IPS DF 6.9 (cell line): ENCODE results near the gene CD209.

Experiments
- DNase-seq: peaks from one replicate; pipeline ENCODE4 v3.0.0-alpha.2; 2013; ENCODE audit warnings: low read depth, low spot score
- H3K27ac ChIP-seq: one replicate; pipeline ENCODE4 v1.5.1; 2013; ENCODE audit warnings: low read length, control low read depth
- H3K27me3 ChIP-seq: 2 replicates; pipeline ENCODE4 v1.6.1; 2013; ENCODE audit warnings: mild to moderate bottlenecking, low read length; ENCODE audit not compliant: control insufficient read depth, insufficient read depth
- H3K36me3 ChIP-seq: 2 replicates; pipeline ENCODE4 v1.6.1; 2013; ENCODE audit warnings: low read length; ENCODE audit not compliant: control insufficient read depth, insufficient read depth
- H3K4me1 ChIP-seq: 2 replicates; pipeline ENCODE4 v1.6.1; 2013; ENCODE audit warnings: low read length; ENCODE audit not compliant: control insufficient read depth, insufficient read depth
- H3K4me3 ChIP-seq: 2 replicates; pipeline ENCODE4 v1.5.1; 2013; ENCODE audit warnings: mild to moderate bottlenecking, low read length
- H3K9me3 ChIP-seq: 2 replicates; pipeline ENCODE4 v1.6.1; 2013; ENCODE audit warnings: low read length, inconsistent platforms; ENCODE audit not compliant: control insufficient read depth, insufficient read depth
- WGBS: extraction: QIAGEN DNeasy Blood & Tissue Kit; methylation state at CpG from one replicate; pipeline ENCODE4 v1.1.7; 2013; ENCODE audit warnings: mixed read lengths, missing lambda C conversion rate; ENCODE audit not compliant: insufficient read length, insufficient coverage; 5-methylcytosine and 5-hydroxymethylcytosine counted together

Gene CD209

DNA sequence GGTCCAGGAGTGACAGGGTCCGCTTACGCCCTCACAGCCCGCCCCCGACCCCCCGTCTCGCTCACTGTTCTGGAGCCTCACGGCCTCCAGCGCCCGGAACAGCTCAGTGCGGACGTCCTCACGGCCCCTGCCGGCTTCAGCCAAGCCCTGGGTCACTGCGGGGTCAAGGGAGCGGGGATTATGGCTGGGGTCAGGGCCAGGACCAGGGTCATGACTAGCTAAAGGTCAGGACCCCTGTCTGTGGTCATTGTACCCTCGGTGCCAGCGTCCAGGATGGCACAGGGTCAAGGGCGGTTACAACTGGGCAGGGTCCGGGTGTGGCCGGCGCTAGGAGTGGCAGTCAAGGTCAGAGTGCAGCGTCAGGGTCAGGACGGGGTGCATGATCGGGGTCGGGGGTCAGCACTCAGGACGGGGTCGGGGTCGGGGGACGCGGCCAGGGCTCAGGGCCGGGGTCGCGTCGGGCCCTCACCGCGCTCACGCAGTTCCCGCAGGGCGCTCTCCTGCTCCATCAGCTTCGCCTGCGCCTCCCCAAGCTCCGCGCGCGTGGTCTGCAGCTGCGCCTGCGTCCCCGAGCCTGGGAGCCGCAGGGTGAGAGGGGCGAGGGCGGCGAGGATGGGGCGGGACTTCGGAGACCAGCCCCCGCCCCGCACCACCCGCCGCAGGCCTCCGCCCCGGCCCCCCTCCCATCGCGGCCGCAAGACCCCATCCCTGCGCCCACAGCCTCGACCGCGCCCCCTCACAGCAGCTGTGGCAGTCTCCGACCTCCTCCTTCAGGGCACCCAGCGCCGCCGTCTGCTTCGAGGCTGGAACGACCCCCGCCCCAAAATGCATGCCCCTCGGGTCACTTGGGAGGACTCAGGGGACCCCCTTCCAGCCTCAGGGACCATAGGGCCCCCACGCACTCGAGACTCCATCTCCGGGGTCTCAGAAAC is 16.8 kb downstream of the CD209 start:
- H3K4me3 ChIP-seq, result peak overlapping the region; percentile 14; the same call in 1 of the 2 replicates

DNA sequence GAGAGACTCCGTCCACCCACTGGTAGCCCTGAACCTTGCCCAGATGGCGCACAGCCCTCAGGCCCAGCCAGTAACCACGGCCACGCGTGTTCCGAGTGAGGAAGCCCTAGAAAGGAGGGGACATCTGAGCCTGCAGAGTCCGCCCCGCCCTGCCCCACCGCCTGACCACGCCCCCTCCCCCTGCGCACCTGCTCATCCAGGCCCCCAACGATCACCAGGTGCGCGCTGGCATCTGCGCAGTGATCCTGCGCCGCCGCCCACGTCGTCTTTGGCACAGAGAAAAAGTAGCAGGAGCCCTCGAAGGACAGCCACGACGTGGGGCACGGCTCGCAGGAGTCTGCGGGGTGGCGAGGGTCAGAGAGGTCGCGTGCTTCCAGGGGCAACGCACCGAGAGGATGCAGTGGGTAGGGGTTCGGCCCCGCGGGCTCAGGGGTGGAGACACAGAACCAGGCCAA is 17.5 kb downstream of the CD209 start:
- no peak for DNase-seq
- Histone ChIP-seq H3K4me3 (peak overlapping the region; percentile 14; the same call in 1 of the 2 replicates), H3K9me3 (no peaks in the 10 kb centered on the region), H3K27me3 (peaks cover 4% of the 10 kb centered on the region; the same call in 1 of the 2 replicates), H3K36me3 (no peaks in the 10 kb centered on the region), H3K27ac (no peak overlapping the region), H3K4me1 (peaks cover 1% of the 10 kb centered on the region; the same call in 1 of the 2 replicates)
- no CpG with 5 or more reads among the region's 34 CpGs for WGBS

More for the DNA sequence above, 16.8 kb downstream of the CD209 start:
- Histone ChIP-seq H3K27ac (no peak overlapping the region), H3K27me3 (peaks cover 4% of the 10 kb centered on the region; the same call in 1 of the 2 replicates), H3K9me3 (no peaks in the 10 kb centered on the region), H3K36me3 (no peaks in the 10 kb centered on the region), H3K4me1 (peaks cover 1% of the 10 kb centered on the region; the same call in 1 of the 2 replicates)
- WGBS, result no CpG with 5 or more reads among the region's 78 CpGs
- no peak for DNase-seq

- peaks cover 4% of the 10 kb centered on the region; the same call in 1 of the 2 replicates for H3K27me3 ChIP-seq
- H3K27ac ChIP-seq, result no peak overlapping the region
- H3K4me3 ChIP-seq, result no peak overlapping the region
- H3K9me3 ChIP-seq, result no peaks in the 10 kb centered on the region
- no peak for DNase-seq
- peaks cover 1% of the 10 kb centered on the region; the same call in 1 of the 2 replicates for H3K4me1 ChIP-seq
- no peaks in the 10 kb centered on the region for H3K36me3 ChIP-seq
- WGBS, result no CpG with 5 or more reads among the region's 16 CpGs
Observed at GRCh38 chr19:7729211-7729610, 18.1 kb downstream of the CD209 start.

DNA sequence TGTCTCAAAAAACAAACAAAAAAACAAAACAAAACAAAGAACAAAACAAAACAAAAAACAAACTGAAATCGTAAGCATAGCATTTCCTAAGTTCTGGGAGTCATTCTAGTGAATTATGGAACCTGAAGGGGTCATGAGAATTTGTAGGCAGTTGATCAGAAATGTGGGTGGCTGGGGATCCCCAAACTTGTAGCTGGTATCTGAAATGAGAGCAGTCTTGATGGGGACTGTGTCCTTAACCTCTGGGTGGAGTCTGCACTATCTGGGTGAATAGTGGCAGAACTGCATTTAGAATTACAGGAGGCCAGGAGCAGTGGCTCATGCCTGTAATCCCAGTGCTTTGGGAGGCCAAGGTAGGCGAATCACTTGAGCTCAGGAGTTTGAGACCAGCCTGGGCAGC is 21.5 kb downstream of the CD209 start:
- Histone ChIP-seq H3K9me3 (no peaks in the 10 kb centered on the region), H3K27me3 (peaks cover 4% of the 10 kb centered on the region; the same call in 1 of the 2 replicates), H3K4me1 (peaks cover 1% of the 10 kb centered on the region; the same call in 1 of the 2 replicates), H3K36me3 (no peaks in the 10 kb centered on the region), H3K4me3 (no peak overlapping the region), H3K27ac (no peak overlapping the region)
- WGBS, result no CpG with 5 or more reads among the region's 2 CpGs
- no peak for DNase-seq

- Histone ChIP-seq H3K27me3 (no peaks in the 10 kb centered on the region), H3K36me3 (no peaks in the 10 kb centered on the region), H3K4me3 (no peak overlapping the region), H3K4me1 (no peaks in the 10 kb centered on the region), H3K9me3 (no peaks in the 10 kb centered on the region), H3K27ac (no peak overlapping the region)
- WGBS, result no CpG with 5 or more reads among the region's 5 CpGs
- DNase-seq, result no peak
Observed at GRCh38 chr19:7722231-7722651, 25.1 kb downstream of the CD209 start.

DNA sequence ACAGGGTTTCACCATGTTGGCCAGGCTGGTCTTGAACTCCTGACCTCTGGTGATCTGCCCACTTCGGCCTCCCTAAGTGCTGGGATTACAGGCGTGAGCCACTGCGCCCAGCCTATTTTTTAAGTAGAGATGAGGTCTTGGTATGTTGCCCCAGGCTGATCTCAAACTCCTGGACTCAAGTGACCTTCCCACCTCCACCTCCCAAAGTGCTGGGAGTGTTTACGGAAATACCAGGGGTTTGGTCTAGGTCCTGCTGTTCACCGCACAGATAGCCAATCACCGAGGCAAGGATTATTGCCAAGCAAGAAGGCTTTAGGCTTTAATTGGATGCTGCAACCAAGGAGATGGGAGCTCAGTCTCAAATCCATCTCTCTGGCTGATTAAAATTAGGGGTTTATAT is 27.0 kb downstream of the CD209 start:
- Histone ChIP-seq H3K9me3 (no peaks in the 10 kb centered on the region), H3K4me1 (no peaks in the 10 kb centered on the region), H3K27me3 (no peaks in the 10 kb centered on the region), H3K36me3 (no peaks in the 10 kb centered on the region), H3K27ac (no peak overlapping the region), H3K4me3 (no peak overlapping the region)
- WGBS, result no CpG with 5 or more reads among the region's 6 CpGs
- no peak for DNase-seq

DNA sequence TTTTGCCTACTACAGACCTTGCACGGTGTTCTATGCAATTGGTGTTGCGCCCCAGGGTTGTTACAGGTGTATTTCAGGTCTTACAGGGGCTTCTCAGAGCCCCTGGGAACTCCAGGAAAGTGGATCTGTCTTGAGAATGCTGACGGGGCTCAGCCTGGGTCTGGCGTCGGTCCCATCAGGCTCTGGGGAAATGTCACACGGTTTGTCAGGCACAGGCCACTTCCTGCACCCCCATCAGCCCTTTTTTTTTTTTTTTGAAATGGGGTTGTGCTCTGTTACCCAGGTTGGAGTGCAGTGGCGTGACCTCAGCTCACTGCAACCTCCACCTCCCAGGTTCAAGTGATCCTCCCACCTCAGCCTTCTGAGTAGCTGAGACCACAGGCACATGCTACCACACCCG is 28.7 kb downstream of the CD209 start:
- WGBS, result no CpG with 5 or more reads among the region's 8 CpGs
- no peak for DNase-seq
- no peaks in the 10 kb centered on the region for H3K27me3 ChIP-seq
- no peaks in the 10 kb centered on the region for H3K9me3 ChIP-seq
- no peak overlapping the region for H3K4me3 ChIP-seq
- H3K36me3 ChIP-seq, result no peaks in the 10 kb centered on the region
- H3K27ac ChIP-seq, result no peak overlapping the region
- no peaks in the 10 kb centered on the region for H3K4me1 ChIP-seq

- H3K36me3 ChIP-seq, result no peaks in the 10 kb centered on the region
- no peak overlapping the region for H3K4me3 ChIP-seq
- no CpG with 5 or more reads among the region's 1 CpG for WGBS
- no peak overlapping the region for H3K27ac ChIP-seq
- H3K27me3 ChIP-seq, result no peaks in the 10 kb centered on the region
- no peaks in the 10 kb centered on the region for H3K9me3 ChIP-seq
- no peak for DNase-seq
- H3K4me1 ChIP-seq, result no peaks in the 10 kb centered on the region
Observed at GRCh38 chr19:7716762-7717161, 30.6 kb downstream of the CD209 start.

GRCh38 chr19:7715671-7716070 is 31.7 kb downstream of the CD209 start:
- no CpG with 5 or more reads among the region's 1 CpG for WGBS
- no peak overlapping the region for H3K27ac ChIP-seq
- no peak overlapping the region for H3K4me3 ChIP-seq
- H3K27me3 ChIP-seq, result no peaks in the 10 kb centered on the region
- DNase-seq, result no peak
- H3K36me3 ChIP-seq, result no peaks in the 10 kb centered on the region
- H3K4me1 ChIP-seq, result no peaks in the 10 kb centered on the region
- H3K9me3 ChIP-seq, result no peaks in the 10 kb centered on the region

GRCh38 chr19:7710616-7711015 is 36.7 kb downstream of the CD209 start:
- Histone ChIP-seq H3K4me3 (no peak overlapping the region), H3K27me3 (no peaks in the 10 kb centered on the region), H3K27ac (no peak overlapping the region), H3K4me1 (no peaks in the 10 kb centered on the region), H3K9me3 (no peaks in the 10 kb centered on the region), H3K36me3 (no peaks in the 10 kb centered on the region)
- WGBS, result no CpG with 5 or more reads among the region's 5 CpGs
- no peak for DNase-seq
